ENCODE results near the gene RHBDD1.

RHBDD1 gene

GRCh38 chr2:227025510-227025909 is 189.7 kb downstream of the RHBDD1 start:
- H3K4me3 ChIP-seq (ENCODE audit: low read depth, low read length), result no peak overlapping the region
- no peaks in the 10 kb centered on the region for H3K4me1 ChIP-seq
- H3K27ac ChIP-seq, result no peak overlapping the region
- H2AFZ ChIP-seq, result no peak overlapping the region
- no peaks in the 10 kb centered on the region for H3K27me3 ChIP-seq (ENCODE audit: control insufficient read depth, insufficient read depth, low read length)
- no peak overlapping the region for H3K9ac ChIP-seq
- no peak overlapping the region for H3K4me2 ChIP-seq (ENCODE audit: low read length)
- TF ChIP-seq CTCF (IDR thresholded peaks at IDR 0.05), result no peak
- no peaks in the 10 kb centered on the region for H3K79me2 ChIP-seq
- H3K9me3 ChIP-seq (ENCODE audit: control insufficient read depth, low read length), result no peaks in the 10 kb centered on the region
- H3K36me3 ChIP-seq (ENCODE audit: control insufficient read depth, insufficient read depth, low read length), result no peaks in the 10 kb centered on the region

GRCh38 chr2:227029426-227030105 is 193.7 kb downstream of the RHBDD1 start:
- no peak for TF ChIP-seq CTCF (IDR thresholded peaks at IDR 0.05)
- H3K27ac ChIP-seq, result no peak overlapping the region
- no peak overlapping the region for H3K4me3 ChIP-seq (ENCODE audit: low read depth, low read length)
- no peaks in the 10 kb centered on the region for H3K9me3 ChIP-seq (ENCODE audit: control insufficient read depth, low read length)
- no peak overlapping the region for H3K9ac ChIP-seq
- H3K4me1 ChIP-seq, result peaks cover 5% of the 10 kb centered on the region
- no peak overlapping the region for H3K4me2 ChIP-seq (ENCODE audit: low read length)
- H3K79me2 ChIP-seq, result no peaks in the 10 kb centered on the region
- H3K27me3 ChIP-seq (ENCODE audit: control insufficient read depth, insufficient read depth, low read length), result no peaks in the 10 kb centered on the region
- H2AFZ ChIP-seq, result no peak overlapping the region
- H3K36me3 ChIP-seq (ENCODE audit: control insufficient read depth, insufficient read depth, low read length), result no peaks in the 10 kb centered on the region

- peaks cover 5% of the 10 kb centered on the region for H3K4me1 ChIP-seq
- no peaks in the 10 kb centered on the region for H3K36me3 ChIP-seq (ENCODE audit: control insufficient read depth, insufficient read depth, low read length)
- TF ChIP-seq CTCF (IDR thresholded peaks at IDR 0.05), result no peak
- no peak overlapping the region for H3K4me2 ChIP-seq (ENCODE audit: low read length)
- no peaks in the 10 kb centered on the region for H3K79me2 ChIP-seq
- H3K9me3 ChIP-seq (ENCODE audit: control insufficient read depth, low read length), result no peaks in the 10 kb centered on the region
- no peak overlapping the region for H3K4me3 ChIP-seq (ENCODE audit: low read depth, low read length)
- no peak overlapping the region for H3K9ac ChIP-seq
- no peak overlapping the region for H3K27ac ChIP-seq
- H2AFZ ChIP-seq, result no peak overlapping the region
- H3K27me3 ChIP-seq (ENCODE audit: control insufficient read depth, insufficient read depth, low read length), result no peaks in the 10 kb centered on the region
These were observed 194.9 kb downstream of the RHBDD1 start for GRCh38 chr2:227030789-227031188.

GRCh38 chr2:227031379-227031778 is 195.5 kb downstream of the RHBDD1 start:
- peaks cover 5% of the 10 kb centered on the region for H3K4me1 ChIP-seq
- H2AFZ ChIP-seq, result no peak overlapping the region
- H3K27ac ChIP-seq, result no peak overlapping the region
- H3K9ac ChIP-seq, result no peak overlapping the region
- no peak for TF ChIP-seq CTCF (IDR thresholded peaks at IDR 0.05)
- H3K4me3 ChIP-seq (ENCODE audit: low read depth, low read length), result no peak overlapping the region
- no peak overlapping the region for H3K4me2 ChIP-seq (ENCODE audit: low read length)
- no peaks in the 10 kb centered on the region for H3K27me3 ChIP-seq (ENCODE audit: control insufficient read depth, insufficient read depth, low read length)
- H3K36me3 ChIP-seq (ENCODE audit: control insufficient read depth, insufficient read depth, low read length), result no peaks in the 10 kb centered on the region
- no peaks in the 10 kb centered on the region for H3K9me3 ChIP-seq (ENCODE audit: control insufficient read depth, low read length)
- no peaks in the 10 kb centered on the region for H3K79me2 ChIP-seq
